ENCODE data around the gene POU2F2.
A peak's percentile ranks its signal among the peaks of the same experiment; 100 is the strongest.

Gene POU2F2
- total RNA-seq = 27.1 to 54.1 (median 42.3) reads per million in 4 donors

GRCh38 chr19:42132030-42132628, at the start of gene POU2F2:
Gene POU2F2 (minus strand): TSS chr19:42132446. CDS start chr19:42132411, 35 bp downstream.
- peak; percentile 80 to 86 (median 82) for DNase-seq

GRCh38 chr19:42178791-42179674, 46.8 kb upstream of the POU2F2 start:
- DNase-seq = no peak

DNA sequence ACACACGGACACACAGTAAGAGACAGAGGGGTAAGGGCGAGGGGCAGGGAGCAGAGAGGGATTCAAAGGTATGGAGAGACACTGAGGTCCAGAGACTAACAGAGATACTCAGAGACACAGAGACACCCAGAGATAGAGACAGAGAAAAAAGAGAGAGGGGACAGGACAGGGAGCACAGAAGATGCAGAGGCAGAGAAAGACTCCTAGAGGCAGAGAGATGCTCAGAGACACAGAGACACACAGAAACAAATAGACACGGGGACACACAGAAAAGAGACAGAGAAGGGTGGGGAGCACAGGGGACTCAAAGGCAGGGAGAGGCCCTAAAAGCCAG, 45.4 kb upstream of the POU2F2 start:
- DNase-seq = no peak

DNA sequence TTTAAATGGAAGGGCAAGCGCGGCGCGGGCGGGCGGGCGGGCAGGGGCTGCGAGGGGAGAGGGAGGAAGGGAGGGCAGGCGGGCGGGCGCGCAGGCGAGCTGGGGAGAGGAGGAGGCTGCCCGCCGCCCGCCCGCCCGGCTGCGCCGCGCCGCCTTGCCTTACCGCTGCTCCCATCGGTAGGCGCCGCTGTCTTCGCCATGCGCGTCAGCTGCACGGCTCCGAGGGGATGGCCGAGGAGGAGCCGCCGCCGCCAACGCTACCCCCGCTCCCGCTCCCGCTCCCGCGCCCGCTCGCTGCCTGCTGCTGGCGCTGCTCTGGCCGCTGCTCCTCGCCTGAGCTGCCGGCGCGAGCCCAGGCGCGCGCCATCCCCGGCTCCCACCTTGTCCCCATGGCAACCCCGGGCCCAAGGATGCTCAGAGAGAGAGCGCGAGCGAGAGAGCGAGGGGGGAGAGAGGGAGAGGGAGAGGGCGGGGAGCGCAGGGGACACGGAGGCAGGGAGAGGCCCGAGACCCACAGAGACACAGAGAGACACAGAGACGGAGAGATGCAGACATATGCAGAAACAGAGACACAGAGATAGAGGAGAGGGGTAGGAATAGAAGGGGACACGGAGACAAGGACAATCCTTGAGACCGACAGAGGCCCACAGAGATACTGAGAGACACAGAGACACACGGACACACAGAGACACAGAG, 44.9 kb upstream of the POU2F2 start:
- DNase-seq = peak; percentile 56 to 75 (median 67)

DNA sequence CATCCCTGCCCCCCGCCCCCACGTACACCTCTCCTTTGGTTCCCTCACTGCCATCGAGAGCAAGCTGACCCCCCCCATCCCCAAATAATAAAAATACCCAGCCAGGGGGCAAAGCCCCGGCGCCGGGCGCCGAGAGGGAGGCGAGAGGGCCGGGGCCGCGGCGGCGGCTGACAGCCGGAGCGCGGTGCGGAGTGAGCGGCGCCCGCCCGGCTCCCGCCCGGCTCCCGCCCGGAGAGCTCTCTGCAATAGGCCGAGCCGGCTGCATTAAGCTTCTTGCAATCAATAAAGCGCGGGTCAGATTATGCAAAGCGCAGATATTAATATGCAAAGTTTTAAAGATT, 44.4 kb upstream of the POU2F2 start:
- DNase-seq = peak in 1 of 5 donors; percentile 17

GRCh38 chr19:42175952-42176648, 43.9 kb upstream of the POU2F2 start:
- DNase-seq = no peak

DNA sequence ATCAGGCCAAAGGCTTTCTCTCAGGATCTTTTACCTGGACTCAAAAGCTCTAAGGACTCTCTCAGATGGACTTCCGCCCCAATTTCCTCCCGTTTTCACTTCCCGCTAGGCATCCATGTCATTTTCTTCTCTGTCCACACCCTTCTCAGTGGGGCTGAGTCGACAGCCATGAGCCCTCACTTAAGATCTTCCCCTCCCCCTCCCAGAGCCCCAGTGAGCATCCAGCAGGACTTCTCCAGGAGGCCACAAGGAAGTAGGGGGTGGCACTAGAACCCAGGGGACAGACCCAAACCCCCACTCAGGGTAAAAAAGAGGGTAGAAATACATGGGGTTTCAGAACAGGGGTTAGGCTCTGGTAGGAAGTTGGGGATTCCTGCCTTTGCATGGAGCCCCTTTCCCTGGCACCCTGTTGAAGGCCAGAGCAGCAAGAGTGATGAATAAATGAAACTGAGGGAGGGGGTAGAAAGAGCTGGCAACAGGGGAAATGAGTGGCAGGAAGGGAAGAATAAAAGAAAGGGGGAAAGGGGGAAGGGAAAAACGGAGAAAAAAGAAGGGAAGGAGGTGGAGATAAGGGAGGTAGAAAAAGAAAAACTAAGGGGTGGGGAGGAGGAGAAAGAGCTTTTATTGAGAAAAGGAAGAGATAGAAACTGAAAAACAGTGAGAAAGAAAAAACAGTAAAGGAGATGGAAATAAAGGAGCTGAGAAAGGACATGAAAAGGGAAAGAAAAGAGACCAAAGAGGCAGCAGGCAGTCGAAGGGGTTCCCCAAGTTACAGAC, 42.9 kb upstream of the POU2F2 start:
- no peak for DNase-seq

GRCh38 chr19:42174188-42174587, 41.9 kb upstream of the POU2F2 start:
- no peak for DNase-seq

DNA sequence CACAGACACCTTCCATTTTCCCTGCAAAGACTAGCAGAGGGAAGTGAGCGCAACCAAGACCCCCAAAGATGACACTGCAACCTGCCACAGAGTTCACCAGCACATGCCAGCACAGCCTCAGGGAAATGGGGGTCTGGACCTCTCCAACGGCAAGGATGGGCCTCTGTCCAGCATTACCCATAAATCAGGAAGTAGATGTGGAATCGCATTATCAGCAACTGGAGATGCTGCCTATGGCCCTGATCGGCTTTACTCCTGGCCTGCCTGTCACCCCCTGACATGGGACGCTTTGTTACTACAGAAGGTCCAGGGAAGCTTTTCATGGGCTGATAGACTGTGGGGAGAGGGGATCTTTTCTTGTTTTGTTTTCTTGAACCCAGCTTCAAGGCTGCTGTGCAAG, 41.4 kb upstream of the POU2F2 start:
- DNase-seq = no peak

DNA sequence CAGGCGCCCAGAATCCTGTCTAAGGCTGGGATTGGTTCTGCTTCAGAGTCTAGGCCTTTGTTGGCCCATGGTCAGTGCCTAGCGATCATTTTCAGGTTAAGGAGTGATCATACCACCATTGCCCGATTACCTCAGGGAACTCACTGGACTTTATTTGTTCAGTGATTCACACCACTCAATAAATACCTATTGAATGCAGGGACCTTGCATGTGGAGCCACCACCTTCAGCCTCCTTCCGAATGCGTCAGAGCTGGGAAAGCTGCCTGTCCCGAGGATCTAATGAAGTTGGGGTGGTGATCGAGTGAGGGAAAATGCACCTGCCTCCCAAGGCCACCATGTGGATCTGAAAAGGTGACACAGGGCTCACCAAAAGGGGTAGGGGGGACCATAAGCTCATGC, 40.0 kb upstream of the POU2F2 start:
- no peak for DNase-seq

DNA sequence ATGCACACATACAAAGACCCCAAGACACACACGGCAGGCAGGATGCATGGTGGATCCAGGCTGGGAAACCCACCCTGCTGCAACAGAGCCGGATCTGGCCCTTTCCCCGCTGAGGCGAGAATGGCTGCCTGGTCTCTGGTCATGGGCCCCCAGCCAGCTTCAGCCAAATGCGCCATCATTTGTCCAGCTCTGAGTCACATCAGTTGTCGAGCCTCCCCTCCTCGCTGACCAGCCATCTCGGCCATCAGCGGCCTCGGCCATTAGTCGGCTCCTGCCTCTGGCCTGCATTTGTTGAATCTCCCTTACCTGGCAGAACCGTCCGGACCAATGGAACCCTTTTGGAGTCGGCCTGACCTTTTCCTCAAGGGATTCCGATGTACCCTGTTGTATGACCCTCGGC, 38.5 kb upstream of the POU2F2 start:
- DNase-seq = no peak

DNA sequence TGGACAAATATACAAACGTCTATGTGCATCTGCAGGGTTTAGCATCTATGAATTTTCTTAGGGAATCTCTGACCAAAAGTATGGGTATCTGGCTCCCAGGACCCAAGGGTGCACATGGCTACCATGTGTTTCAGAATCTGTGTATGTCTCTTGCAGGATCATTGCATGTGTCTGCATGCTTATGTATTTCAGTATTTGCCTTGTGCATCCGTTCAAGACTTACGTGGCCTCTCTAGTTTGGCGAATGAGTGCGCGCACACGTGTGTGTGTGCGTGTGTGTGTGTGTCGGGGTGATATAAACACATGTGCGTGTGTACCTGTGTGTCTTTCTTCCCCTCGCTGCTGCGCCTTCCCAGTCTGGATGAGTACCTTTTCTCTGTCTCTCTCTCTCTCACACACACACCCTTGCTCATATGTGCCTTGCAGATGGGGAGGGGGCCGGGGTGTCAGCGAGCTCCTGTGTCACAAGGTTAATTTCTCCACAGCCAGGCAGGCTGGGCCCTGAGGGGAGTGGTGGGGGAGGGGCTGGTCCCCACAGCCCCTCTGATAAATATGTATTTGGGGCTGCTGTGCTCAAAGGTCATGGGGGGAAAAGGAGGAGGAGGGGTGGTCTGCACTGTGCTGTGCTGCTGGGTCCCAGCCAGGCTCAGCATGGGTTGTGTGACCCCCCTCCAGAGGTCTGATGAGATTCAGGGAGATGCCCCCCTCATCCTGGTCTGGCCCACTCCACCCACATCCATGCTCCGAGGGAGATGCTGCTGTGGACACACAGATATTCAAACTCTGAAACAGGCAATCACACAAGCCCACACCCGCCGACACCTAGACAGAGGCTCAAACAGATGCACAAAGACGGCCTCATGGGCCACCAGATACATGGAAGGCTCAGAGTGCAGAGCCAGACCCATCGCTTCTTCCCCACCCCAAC, 37.5 kb upstream of the POU2F2 start:
- DNase-seq = no peak

DNA sequence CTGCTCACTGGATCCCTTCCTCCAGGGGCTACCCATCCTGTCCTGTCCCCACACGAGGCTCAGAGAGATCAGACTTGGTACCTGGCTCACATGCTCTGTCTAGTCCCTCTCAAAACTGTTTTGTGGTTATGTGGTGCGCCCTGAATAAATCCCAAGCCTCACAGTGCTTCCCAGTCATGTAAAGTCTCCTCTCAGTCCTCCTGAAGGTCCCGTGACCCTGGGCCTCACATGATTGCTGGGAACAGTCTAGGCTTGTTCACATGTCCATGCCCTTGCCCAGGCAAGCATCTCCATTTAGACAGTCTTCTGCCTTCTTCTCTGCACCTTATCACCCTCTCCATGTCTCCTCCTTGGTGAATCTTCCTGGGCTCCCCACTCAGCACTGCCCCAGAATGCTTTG, 36.0 kb upstream of the POU2F2 start:
- DNase-seq = no peak

DNA sequence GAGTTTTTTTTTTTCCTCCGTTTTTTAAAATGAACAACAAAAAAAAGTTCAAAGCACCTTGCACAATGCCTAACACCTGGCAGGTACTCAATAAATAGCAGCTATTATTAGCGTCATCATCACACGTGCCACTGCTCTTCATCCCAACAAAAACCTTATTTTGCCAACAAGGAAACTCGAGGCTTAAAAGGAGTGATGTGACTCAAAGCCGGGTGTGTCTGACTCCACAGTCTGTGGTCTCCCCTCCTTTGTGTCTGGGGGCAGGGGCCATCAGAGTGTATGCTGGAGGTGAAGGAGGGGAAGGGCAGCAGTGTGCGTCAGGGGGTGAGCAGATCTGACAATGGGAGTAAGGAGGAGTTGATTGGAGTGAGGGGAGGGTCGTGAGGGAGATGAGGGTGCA, 34.1 kb upstream of the POU2F2 start:
- no peak for DNase-seq

GRCh38 chr19:42165146-42165545, 32.9 kb upstream of the POU2F2 start:
- DNase-seq = no peak

- DNase-seq = no peak
Observed at GRCh38 chr19:42161616-42162263, 29.5 kb upstream of the POU2F2 start.

DNA sequence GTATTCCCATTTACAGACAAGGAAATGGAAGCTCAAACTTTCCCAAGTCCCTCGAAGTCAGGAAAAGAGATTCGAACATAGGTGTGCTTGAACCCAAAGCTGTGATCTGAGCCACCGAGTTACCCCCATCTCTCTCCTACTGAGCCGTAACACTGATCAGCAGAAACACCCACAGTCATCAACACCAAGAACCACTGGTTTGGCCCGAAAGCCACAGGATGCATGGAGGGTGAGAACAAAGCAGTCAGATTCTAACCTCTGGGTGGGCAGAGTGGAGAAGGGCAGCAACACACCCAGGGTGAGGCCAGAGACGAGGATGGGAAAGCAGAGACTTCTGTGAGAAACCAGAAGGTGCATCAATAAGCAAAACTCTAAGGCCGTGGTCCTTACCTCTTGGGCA, 27.7 kb upstream of the POU2F2 start:
- no peak for DNase-seq

- DNase-seq = no peak
Observed at GRCh38 chr19:42158926-42159325, 26.7 kb upstream of the POU2F2 start.

GRCh38 chr19:42156571-42156970, 24.3 kb upstream of the POU2F2 start:
- DNase-seq = no peak

DNA sequence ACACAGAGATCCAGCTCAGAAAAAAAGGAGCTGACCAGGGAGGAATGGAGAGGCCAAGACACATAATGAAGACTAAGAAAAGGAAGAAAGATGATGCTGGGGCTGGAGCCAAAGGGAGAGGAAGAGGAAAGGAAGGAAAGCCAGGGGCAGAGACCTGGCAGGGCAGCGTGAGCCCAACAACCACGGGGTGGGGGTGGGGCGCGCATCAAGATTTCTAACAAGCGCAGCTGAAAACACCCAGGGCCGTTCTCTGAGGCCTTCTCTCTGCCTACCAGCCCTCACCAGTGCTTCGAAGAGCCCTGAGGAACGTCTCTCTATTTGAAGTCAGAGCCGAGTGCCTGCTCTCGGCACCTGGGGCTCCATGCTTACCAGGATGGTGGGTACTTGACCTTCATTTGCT, 23.6 kb upstream of the POU2F2 start:
- no peak for DNase-seq

Data from T-helper 1 cell (primary cell).